T-helper 9 cell (primary cell): ENCODE measurements around the gene SMAD3.

Source experiments
- DNase-seq: peaks from one replicate; pipeline ENCODE4 v3.0.0-alpha.2; 2020

SMAD3 gene

GRCh38 chr15:67084561-67084960, 19.2 kb downstream of the SMAD3 start:
- DNase-seq, result no peak

GRCh38 chr15:67085237-67085817, 19.9 kb downstream of the SMAD3 start:
- no peak for DNase-seq

GRCh38 chr15:67085818-67086636, 20.6 kb downstream of the SMAD3 start:
- DNase-seq, result no peak

DNA sequence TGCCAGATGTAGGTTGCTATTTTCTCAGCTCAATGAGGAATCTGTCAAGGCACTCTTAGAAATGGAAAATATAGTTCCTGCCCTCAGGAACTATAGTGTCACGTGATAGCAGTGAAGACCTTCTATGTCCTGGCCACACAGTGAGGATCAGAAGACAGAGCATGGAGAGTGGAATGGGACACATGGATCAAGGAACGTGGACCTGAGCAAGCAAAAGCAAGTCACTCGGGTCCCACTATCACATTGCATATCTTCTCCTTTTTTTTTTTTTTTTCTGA, 21.2 kb downstream of the SMAD3 start:
- no peak for DNase-seq

DNA sequence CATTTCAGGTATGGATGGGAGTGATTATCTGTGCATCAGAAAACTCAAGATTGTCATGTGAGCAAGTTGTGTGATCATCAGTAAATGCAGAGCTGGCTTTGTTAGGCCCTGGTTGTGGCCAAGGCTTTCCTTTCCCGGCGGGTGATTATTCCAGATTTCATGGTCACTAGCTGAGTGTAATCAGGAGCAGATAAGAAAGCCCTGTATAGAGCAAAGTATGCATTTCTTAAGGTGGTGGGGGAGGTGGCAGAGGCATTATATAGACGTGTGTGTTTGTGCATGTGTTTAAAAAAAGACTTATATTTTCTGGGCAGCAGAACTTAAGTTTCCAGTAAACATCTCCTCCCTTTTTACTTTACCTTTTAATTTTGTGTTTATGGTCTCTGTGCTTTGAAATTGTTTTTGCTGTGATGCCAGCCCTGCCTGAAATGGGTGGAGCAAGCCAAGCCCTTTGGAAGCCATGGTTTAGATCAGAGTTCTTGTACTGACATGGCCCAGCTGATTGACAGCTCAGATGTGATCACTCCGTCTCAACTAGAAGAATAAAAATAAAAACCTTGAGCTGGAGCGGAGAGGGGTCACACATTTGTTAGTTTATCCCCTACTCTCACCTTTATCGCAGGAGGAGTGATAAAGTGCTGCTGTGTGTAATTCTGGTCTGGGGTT, 22.2 kb downstream of the SMAD3 start:
- DNase-seq, result no peak

- no peak for DNase-seq
Measured at GRCh38 chr15:67089217-67090193, 24.1 kb downstream of the SMAD3 start.

DNA sequence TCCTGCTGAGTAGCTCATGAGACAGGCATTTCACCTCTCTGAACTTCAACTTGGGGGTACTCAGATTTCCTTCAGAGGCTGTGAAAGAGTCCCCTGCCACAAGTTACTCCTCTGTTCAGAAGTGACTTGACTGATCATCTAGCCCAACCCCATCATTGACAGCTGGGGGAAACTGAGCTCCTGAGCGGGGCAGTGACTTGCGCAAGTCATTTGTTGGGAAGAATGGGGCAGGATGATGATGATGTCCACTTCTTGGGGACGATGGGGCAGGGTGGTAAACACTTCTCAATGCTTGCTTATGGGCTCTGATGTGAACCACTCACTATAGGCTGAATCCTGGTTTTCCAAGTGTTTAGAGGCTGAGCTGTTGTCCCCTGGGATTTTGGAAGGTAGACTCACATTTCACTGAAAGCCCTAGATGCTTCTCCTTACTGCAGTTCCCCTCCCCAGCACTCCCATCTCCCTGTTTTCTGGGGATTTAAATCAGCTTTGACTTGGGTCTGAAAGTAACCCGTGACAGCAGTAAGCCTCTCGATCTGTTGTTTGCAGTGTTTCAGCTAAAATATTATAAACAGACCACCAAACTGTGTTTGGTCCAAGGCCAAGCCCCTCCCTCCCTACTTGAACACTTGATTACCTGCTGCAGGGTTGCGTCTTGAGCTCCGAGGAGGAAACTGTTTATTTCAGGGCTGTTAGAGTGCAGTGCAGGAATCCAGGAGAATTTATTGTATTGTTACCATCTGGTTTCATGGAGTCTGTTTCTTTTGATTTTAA, 25.1 kb downstream of the SMAD3 start:
- DNase-seq, result no peak

GRCh38 chr15:67091071-67091979, 25.9 kb downstream of the SMAD3 start:
- peak; percentile 62 for DNase-seq

- no peak for DNase-seq
Measured at GRCh38 chr15:67091980-67092677, 26.7 kb downstream of the SMAD3 start.

DNA sequence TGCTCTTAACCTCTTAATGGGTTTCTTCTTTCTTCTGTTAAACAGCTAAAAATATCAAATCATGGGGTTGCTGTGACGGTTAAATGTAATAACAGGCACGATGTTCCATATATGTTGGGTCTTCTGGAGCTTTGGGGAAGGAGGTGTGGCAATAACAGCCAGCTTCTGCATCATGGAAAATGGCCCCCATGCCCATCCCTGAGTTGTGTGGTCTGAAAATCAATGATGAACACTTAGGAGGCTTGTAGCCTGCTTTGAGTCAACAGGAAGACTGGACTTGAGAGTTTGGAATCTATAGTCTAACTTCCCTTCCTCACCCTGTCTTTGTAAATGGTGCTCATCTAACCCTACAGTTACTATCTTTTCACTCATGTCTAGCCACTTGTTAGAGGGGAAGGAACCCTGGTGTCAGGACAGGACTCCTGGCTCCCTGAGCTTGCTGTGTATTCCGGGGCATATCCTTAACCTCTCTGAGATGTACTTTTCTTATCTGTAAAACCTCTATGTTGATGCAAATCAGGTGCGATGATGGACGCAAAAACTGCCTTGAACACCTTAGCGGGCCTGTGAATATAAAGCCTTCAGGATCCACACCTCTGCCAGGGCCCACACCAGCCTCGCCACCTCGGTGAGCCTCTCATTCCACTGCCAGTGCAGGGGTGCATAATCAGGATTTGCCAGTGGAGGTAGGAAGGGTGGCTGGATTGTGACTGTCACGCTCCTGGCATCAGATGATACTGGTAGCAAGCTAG, 27.5 kb downstream of the SMAD3 start:
- DNase-seq, result no peak

GRCh38 chr15:67093504-67093862, 28.1 kb downstream of the SMAD3 start:
- no peak for DNase-seq

DNA sequence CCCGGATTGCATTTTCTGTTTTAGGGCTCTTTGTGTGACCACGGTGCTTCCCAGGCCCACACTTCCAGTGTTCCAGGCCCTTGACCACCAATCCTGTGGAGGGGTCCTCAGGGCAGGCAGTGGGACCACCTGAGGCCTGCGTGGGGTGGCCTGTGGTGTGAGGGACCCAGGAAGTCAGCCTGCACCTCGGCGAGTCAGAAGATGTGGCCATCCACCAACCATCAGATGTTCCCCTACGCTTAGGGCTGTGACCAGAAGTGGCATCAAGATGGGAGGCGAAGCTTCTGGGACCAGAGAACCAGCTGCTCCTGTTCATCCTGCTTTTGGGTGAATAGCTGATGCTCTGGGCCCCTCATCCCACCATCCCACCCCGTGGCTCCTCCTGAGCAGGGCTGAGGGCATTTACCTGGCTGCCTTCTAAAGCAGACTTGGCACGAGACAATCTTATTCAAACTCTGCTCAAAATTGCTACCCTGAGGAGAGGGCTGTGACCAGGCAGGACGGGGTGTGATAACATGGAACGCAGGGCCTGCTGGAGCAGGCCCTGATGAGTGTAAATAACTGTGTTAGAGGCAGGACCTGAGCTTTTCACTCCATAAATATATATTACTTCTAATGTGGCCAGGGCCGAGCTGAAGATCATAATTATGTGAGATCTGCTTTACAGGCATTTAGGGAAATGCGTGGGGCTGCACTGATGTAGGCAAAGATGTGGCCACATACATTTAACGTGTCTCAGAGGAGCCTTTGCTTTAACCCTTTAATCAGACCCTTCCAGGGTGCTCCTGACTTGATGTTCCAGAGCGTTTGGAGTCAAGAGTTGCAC, 28.8 kb downstream of the SMAD3 start:
- DNase-seq, result no peak

GRCh38 chr15:67095912-67096311, 30.5 kb downstream of the SMAD3 start:
- DNase-seq, result no peak

DNA sequence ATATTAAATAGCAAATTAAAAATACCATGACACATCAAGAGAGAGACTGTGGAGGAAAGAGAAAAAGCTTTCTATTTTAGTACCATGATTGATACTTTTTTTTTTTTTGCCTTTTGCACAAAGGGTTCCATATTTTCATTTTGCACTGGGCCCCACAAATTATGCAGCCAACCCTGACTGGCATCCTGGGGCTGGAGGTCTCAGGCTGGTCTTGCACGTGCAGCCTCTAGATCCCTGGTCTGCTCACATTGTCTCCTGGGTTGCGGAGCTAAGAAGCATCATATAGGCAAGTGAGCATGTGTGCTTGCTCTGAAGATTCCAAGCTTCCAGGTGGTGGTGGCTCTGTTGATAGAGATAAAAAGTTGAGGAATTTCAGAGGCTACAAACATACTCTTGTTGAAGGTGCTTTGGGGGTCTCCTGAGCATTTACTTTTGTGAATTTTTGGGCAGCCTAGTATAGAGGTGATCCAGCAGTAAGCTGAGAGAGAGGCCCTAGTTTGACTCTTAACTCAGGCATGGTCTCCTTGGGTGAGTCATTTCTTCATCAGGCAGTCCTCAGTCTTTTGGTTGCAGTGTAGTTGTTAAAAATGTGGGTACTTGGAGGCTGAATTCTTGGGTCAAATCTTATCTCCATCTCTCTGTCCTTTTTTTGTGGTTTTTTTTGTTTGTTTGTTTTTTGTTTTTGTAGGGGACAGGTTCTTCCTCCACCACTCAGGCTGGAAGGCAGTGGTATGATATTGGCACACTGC, 31.3 kb downstream of the SMAD3 start:
- no peak for DNase-seq

- no peak for DNase-seq
Measured at GRCh38 chr15:67097424-67097823, 32.0 kb downstream of the SMAD3 start.

DNA sequence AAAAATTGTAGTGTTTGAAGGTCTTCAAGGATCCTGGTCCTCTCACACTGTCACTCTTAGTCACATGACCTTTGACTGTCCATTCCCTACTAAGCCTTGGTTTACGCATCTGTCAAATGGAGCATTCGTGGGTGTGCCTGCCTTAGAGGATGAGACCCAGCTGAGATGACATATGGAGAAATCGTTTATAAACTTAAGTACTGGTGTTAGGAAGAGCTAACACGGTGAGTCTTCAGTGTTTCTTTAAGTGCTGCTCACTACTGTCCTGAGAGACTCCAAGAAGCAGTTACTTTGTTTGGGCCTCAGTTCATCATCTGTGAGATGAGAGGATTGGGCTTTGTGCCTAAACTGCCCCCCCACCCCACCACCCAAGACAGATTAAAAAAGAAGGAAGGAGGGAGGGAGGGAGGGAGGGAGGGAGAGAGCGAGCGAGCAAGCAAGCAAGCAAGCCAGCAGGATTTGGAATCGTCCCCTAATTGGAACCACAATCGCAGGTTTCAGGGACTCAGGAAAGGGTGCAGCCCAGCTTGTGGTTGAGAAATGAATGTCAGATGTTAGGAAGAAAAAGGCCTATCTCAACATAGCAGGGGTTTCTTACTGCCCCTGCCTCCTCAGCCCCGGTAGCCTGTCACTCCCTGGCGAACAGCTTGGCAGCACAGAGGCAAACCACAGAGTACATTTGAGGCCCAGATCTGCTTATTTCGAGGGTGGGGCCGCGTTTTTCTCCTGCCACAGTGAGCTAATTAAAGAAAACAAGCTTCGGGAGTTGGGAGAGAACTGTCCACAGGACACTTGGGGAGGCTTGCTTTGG, 32.7 kb downstream of the SMAD3 start:
- DNase-seq, result peak; percentile 36

- DNase-seq, result no peak
Measured at GRCh38 chr15:67098768-67099282, 33.4 kb downstream of the SMAD3 start.
